ENCODE results near the gene PCK1. TPM values are rescaled to one million over a fixed set of nuclear protein-coding genes. Genes with fewer than 3 reads are reported as not detected.

PCK1 gene
- total and polyA plus RNA-seq, 2 donors (not counting 3 experiments of a cell fraction or from before 2014, with no cell fraction given), result not detected

GRCh38 chr20:57568088-57568896, 7.4 kb downstream of the PCK1 start:
- Histone ChIP-seq H3K27ac (ENCODE audit: insufficient read depth, low read depth, low read length) (no peak overlapping the region), H2AFZ (ENCODE audit: low read depth, low read length) (no peak overlapping the region), H3K4me1 (ENCODE audit: control insufficient read depth, extremely low read depth, insufficient read depth, low read length) (no peaks in the 10 kb centered on the region), H3K4me2 (ENCODE audit: insufficient read depth, low read length) (no peak overlapping the region), H3K9me1 (replicated peaks; ENCODE audit: control insufficient read depth, extremely low read depth, insufficient read depth, low read length) (no peaks in the 10 kb centered on the region), H3K36me3 (ENCODE audit: control insufficient read depth in 2 of 2, extremely low read depth in 1 of 2, insufficient read depth in 2 of 2, low read length in 2 of 2) (no peaks in the 10 kb centered on the region), H3K4me3 (replicated peaks in 1 of 3; ENCODE audit: insufficient read depth in 1 of 3, low read depth in 1 of 3, low read length in 3 of 3) (no peak overlapping the region), H4K20me1 (replicated peaks; ENCODE audit: control insufficient read depth, extremely low read depth, insufficient read depth, low read length) (no peaks in the 10 kb centered on the region), H3K9me3 (replicated peaks; ENCODE audit: control insufficient read depth, insufficient read depth, low read length) (no peaks in the 10 kb centered on the region), H3K27me3 (ENCODE audit: control insufficient read depth in 2 of 2, insufficient read depth in 2 of 2, low read length in 2 of 2) (no peaks in the 10 kb centered on the region), H3K79me2 (ENCODE audit: control insufficient read depth, insufficient read depth, low read length) (no peaks in the 10 kb centered on the region), H3K9ac (replicated peaks; ENCODE audit: extremely low read depth, insufficient read depth, low read length) (no peak overlapping the region)
- TF ChIP-seq MAX (IDR thresholded peaks at IDR 0.05; ENCODE audit: insufficient read depth, insufficient read length), result no peak
- no peak for TF ChIP-seq POLR2A (IDR thresholded peaks at IDR 0.05; ENCODE audit: low read depth, low read length)
- TF ChIP-seq CTCF (IDR thresholded peaks at IDR 0.05; ENCODE audit: extremely low read depth in 1 of 2, insufficient read depth in 1 of 2, low read depth in 1 of 2, low read length in 2 of 2), result no peak
- no peak for TF ChIP-seq JUN (IDR thresholded peaks at IDR 0.05; ENCODE audit: borderline replicate concordance, insufficient read depth, insufficient read length, low read depth)
- TF ChIP-seq POLR2AphosphoS5 (IDR thresholded peaks at IDR 0.05; ENCODE audit: insufficient read depth, low read depth, low read length), result no peak
- TF ChIP-seq EZH2 (IDR thresholded peaks at IDR 0.05; ENCODE audit: borderline replicate concordance, low read depth, low read length, severe bottlenecking), result no peak
- TF ChIP-seq GATA2 (IDR thresholded peaks at IDR 0.05; ENCODE audit: insufficient read depth, insufficient read length, low read depth, low read length), result no peak
- no peak for TF ChIP-seq FOS (IDR thresholded peaks at IDR 0.05; ENCODE audit: borderline replicate concordance, insufficient read depth, low read length)
- TF ChIP-seq MYC (IDR thresholded peaks at IDR 0.05; ENCODE audit: low read depth, low read length), result no peak
- FAIRE-seq (no peak), DNase-seq (ENCODE audit: low read depth, low spot score) (no peak)
- ChIA-PET CTCF (interaction anchor here (1.4 to 1.8 kb wide), 3 partner anchors 14 to 33 kb away, joined by 3 to 5 read pairs (median 3); no protein-coding TSS in a partner anchor), POLR2A (no interaction called here)
- intact Hi-C loops (cut with micrococcal nuclease), result no loop called here
- dilution Hi-C loops (cut with MboI; ENCODE audit: extremely low pct_ligation_motif_present, low sequenced_read_pairs), result no loop called here
- no TSS peak for BruUV-seq (replicated peaks)

Measured in endothelial cell of umbilical vein (primary cell).